Ovary (tissue), 3 donors: Measurements from ENCODE around the gene CDK4.

Experiments
- CTCF ChIP-seq, 3 donors: fragments of 450-650 bp in 2 of 3; fragments of 200-600 bp in 1 of 3; IDR thresholded peaks; one replicate each; pipeline versions ENCODE4 v1.5.1 to v1.8.0; 2016 to 2022; ENCODE audit warnings: antibody characterized with exemption in 3 of 3, mild to moderate bottlenecking in 1 of 3
- EP300 ChIP-seq: sonication (generic); formaldehyde crosslinking; IDR thresholded peaks from one replicate; pipeline ENCODE4 v1.6.1; 2017; ENCODE audit warnings: antibody characterized with exemption
- POLR2A ChIP-seq: fragments of 450-650 bp; IDR thresholded peaks from one replicate; pipeline ENCODE4 v1.6.1; 2017; ENCODE audit warnings: antibody characterized with exemption, mild to moderate bottlenecking, moderate library complexity
- donor health status: DM: no; HTN: no; CAD: no.

DNA sequence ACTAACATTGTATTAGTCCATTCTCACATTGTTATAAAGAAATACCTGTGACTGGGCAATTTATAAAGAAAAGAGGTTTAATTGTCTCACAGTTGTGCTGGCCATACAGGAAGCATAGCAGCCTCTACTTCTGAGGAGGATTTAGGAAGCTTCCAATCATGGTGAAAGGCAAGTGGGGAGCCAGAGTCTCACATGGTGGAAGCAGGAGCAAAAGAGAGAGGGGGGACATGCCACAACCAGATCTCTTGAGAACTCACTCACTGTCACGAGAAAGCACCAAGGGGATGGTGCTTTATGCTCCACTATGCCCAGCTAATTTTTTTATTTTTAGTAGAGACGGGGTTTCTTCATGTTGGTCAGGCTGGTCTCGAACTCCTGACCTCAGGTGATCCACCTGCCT lies 44.9 kb downstream of the CDK4 start:
- TF ChIP-seq CTCF (IDR thresholded peaks at IDR 0.05) (no peak), POLR2A (no peak), EP300 (no peak)
